Endothelial cell of umbilical vein (primary cell): ENCODE measurements around the gene CPNE1. TPM values are rescaled to one million over a fixed set of nuclear protein-coding genes. Genes with fewer than 3 reads are reported as not detected.

Experiments
- BruUV-seq: library from RNA; stranded (reverse); fragments of 400-500 nt; replicated peaks from 2 replicates; lab custom pipeline; 2021; lab: Mats Ljungman, UMichigan
- CTCF ChIA-PET: fragments of 300-600, 350-600 bp; sonication (Branson Sonifier 250); formaldehyde crosslinking; loops from one replicate; lab custom pipeline; 2021; ENCODE audit warnings: antibody characterized with exemption, inconsistent platforms; lab: Charles Lee
- POLR2A ChIA-PET: fragments of 300-600, 350-600 bp; sonication (Branson Sonifier 250); formaldehyde crosslinking; loops from one replicate; lab custom pipeline; 2021; ENCODE audit warnings: antibody characterized with exemption, inconsistent platforms; lab: Charles Lee
- DNase-seq: peaks from one replicate; pipeline ENCODE4 v3.0.0-alpha.2; 2011; ENCODE audit warnings: low read depth, low spot score
- FAIRE-seq: peaks from 2 replicates; lab custom pipeline; 2011; peaks lifted over from hg19 to GRCh38; lab: Jason Lieb, UNC
- H2AFZ ChIP-seq: 2 replicates; pipeline ENCODE4 v1.6.0; 2012; ENCODE audit warnings: low read depth, low read length, control low read depth, inconsistent platforms
- H3K27ac ChIP-seq: 2 replicates; pipeline ENCODE4 v1.5.1; 2011; ENCODE audit warnings: low read depth, mild to moderate bottlenecking, control low read depth, low read length, moderate library complexity; ENCODE audit not compliant: insufficient read depth
- H3K27me3 ChIP-seq, 2 experiments: 2 replicates each; pipeline versions ENCODE4 v1.6.0 to v1.6.1; 2011; ENCODE audit warnings: low read length in 2 of 2, mixed read lengths in 1 of 2; ENCODE audit not compliant: control insufficient read depth in 2 of 2, insufficient read depth in 2 of 2
- H3K36me3 ChIP-seq, 2 experiments: 2 replicates in 1 of 2; 3 replicates in 1 of 2; pipeline ENCODE4 v1.5.1; 2011; ENCODE audit warnings: low read length in 2 of 2, mild to moderate bottlenecking in 1 of 2, moderate library complexity in 1 of 2; ENCODE audit not compliant: control insufficient read depth in 2 of 2, insufficient read depth in 2 of 2; ENCODE audit errors: extremely low read depth in 1 of 2
- H3K4me1 ChIP-seq: 3 replicates; pipeline ENCODE4 v1.5.1; 2011; ENCODE audit warnings: mild to moderate bottlenecking, low read length; ENCODE audit not compliant: control insufficient read depth, insufficient read depth; ENCODE audit errors: extremely low read depth
- H3K4me2 ChIP-seq: 2 replicates; pipeline ENCODE4 v1.6.1; 2011; ENCODE audit warnings: low read length, control low read depth, mixed read lengths; ENCODE audit not compliant: insufficient read depth
- H3K4me3 ChIP-seq, 3 experiments: fragments of 200-600 bp in 1 of 3; sonication (generic), shearing (Covaris generic) in 1 of 3; replicated peaks in 1 of 3; 2 replicates each; pipeline ENCODE4 v1.5.1; 2011 to 2016; ENCODE audit warnings: control low read depth in 3 of 3, low read length in 3 of 3, mild to moderate bottlenecking in 2 of 3, inconsistent platforms in 1 of 3, low read depth in 1 of 3, moderate library complexity in 1 of 3; ENCODE audit not compliant: insufficient read depth in 1 of 3
- H3K79me2 ChIP-seq: 2 replicates; pipeline ENCODE4 v1.6.0; 2012; ENCODE audit warnings: low read length, inconsistent platforms; ENCODE audit not compliant: control insufficient read depth, insufficient read depth
- H3K9ac ChIP-seq: replicated peaks from 2 replicates; pipeline ENCODE3; 2011; ENCODE audit warnings: low read length, control low read depth; ENCODE audit not compliant: insufficient read depth; ENCODE audit errors: extremely low read depth
- H3K9me1 ChIP-seq: replicated peaks from 3 replicates; pipeline ENCODE4 v1.6.0; 2011; ENCODE audit warnings: mild to moderate bottlenecking, low read length; ENCODE audit not compliant: control insufficient read depth, insufficient read depth; ENCODE audit errors: extremely low read depth
- H3K9me3 ChIP-seq: replicated peaks from 2 replicates; pipeline ENCODE4 v1.5.1; 2012; ENCODE audit warnings: low read length, inconsistent platforms; ENCODE audit not compliant: control insufficient read depth, insufficient read depth
- H4K20me1 ChIP-seq: replicated peaks from 2 replicates; pipeline ENCODE3; 2011; ENCODE audit warnings: mild to moderate bottlenecking, low read length; ENCODE audit not compliant: control insufficient read depth, insufficient read depth; ENCODE audit errors: extremely low read depth
- CTCF ChIP-seq, 2 donors: IDR thresholded peaks; 1 replicate in 1 of 2; 2 replicates in 1 of 2; pipeline ENCODE4 v1.5.1; 2011; ENCODE audit warnings: low read length in 2 of 2, mild to moderate bottlenecking in 2 of 2, moderate library complexity in 2 of 2, control low read depth in 1 of 2, inconsistent platforms in 1 of 2, low read depth in 1 of 2; ENCODE audit not compliant: insufficient read depth in 1 of 2; ENCODE audit errors: extremely low read depth in 1 of 2
- FOS ChIP-seq: IDR thresholded peaks from 2 replicates; pipeline ENCODE4 v1.6.1; 2011; ENCODE audit warnings: mild to moderate bottlenecking, low read length, moderate library complexity, borderline replicate concordance; ENCODE audit not compliant: insufficient read depth
- JUN ChIP-seq: IDR thresholded peaks from 2 replicates; pipeline ENCODE4 v1.6.1; 2011; ENCODE audit warnings: borderline replicate concordance, low read depth; ENCODE audit not compliant: insufficient read length, insufficient read depth
- MAX ChIP-seq: IDR thresholded peaks from 2 replicates; pipeline ENCODE4 v1.6.1; 2011; ENCODE audit not compliant: insufficient read depth, insufficient read length
- MYC ChIP-seq: IDR thresholded peaks from one replicate; pipeline ENCODE4 v1.6.1; 2011; ENCODE audit warnings: mild to moderate bottlenecking, low read depth, low read length
- POLR2A ChIP-seq: IDR thresholded peaks from 2 replicates; pipeline ENCODE4 v1.6.1; 2012; ENCODE audit warnings: low read depth, mild to moderate bottlenecking, control low read depth, low read length
- POLR2AphosphoS5 ChIP-seq: IDR thresholded peaks from 2 replicates; pipeline ENCODE4 v1.6.1; 2012; ENCODE audit warnings: low read depth, mild to moderate bottlenecking, control low read depth, low read length, moderate library complexity; ENCODE audit not compliant: insufficient read depth
- dilution Hi-C: fragments of 300-500 bp; cut with MboI; formaldehyde crosslinking; loops from one replicate; pipeline ENCODE4 v1.15.0; 2019; ENCODE audit warnings: low sequenced_read_pairs; ENCODE audit not compliant: extremely low pct_ligation_motif_present
- intact Hi-C: fragments of 100-400 bp; cut with micrococcal nuclease; formaldehyde crosslinking; loops from one replicate; pipeline ENCODE4 v1.10.0; 2022
- polyA plus RNA-seq, 4 experiments: library from polyadenylated mRNA; depleted of rRNA in 3 of 4; stranded (reverse) in 3 of 4; unstranded in 1 of 4; fragments of >200 nt; gene quantifications; 2 replicates each; pipeline versions ENCODE4 v1.2.1 to v1.2.3, GENCODE V29; 2011 to 2012; ENCODE audit warnings: missing spikeins in 1 of 4
- total RNA-seq: library from RNA; stranded (reverse); gene quantifications from 2 replicates; pipeline ENCODE4 v1.2.3, GENCODE V29; 2021

CPNE1 gene
- total and polyA plus RNA-seq, 2 donors (not counting 3 experiments of a cell fraction or from before 2014, with no cell fraction given), result 244 to 316 TPM

- Histone ChIP-seq H3K9ac (no peak overlapping the region), H3K4me3 (no peak overlapping the region), H3K9me1 (no peaks in the 10 kb centered on the region), H3K9me3 (no peaks in the 10 kb centered on the region), H3K36me3 (peaks cover 20 to 67% of the 10 kb centered on the region in 2 experiments), H3K27ac (no peak overlapping the region), H2AFZ (no peak overlapping the region), H3K4me2 (no peak overlapping the region), H3K27me3 (no peaks in the 10 kb centered on the region), H3K79me2 (peaks cover 51% of the 10 kb centered on the region), H4K20me1 (peaks cover 13% of the 10 kb centered on the region), H3K4me1 (no peaks in the 10 kb centered on the region)
- BruUV-seq, result no TSS peak
- ChIA-PET POLR2A (no interaction called here), CTCF (interaction anchor here (1.3 to 1.6 kb wide), 2 partner anchors 10 to 175 kb away, joined by 3 to 6 read pairs; partner anchors contain the start of genes NFS1 and ROMO1)
- intact Hi-C loops (no loop called here), dilution Hi-C loops (no loop called here)
- FAIRE-seq (no peak), DNase-seq (no peak)
- TF ChIP-seq JUN, result no peak
- TF ChIP-seq POLR2AphosphoS5, result no peak
- no peak for TF ChIP-seq POLR2A
- no peak for TF ChIP-seq MYC
- TF ChIP-seq FOS, result no peak
- TF ChIP-seq MAX, result no peak
- no peak for TF ChIP-seq CTCF (IDR thresholded peaks at IDR 0.05; ENCODE audit: extremely low read depth in 1 of 2, insufficient read depth in 1 of 2, low read depth in 1 of 2, low read length in 2 of 2)
Observed at GRCh38 chr20:35709259-35709658, 44.6 kb upstream of the CPNE1 start.
